COR-L47 (cell line): ENCODE results near the gene SERPINA5.
"Not testable (repeated sequence)": the region's sequence is repeated elsewhere in the genome, so short reads cannot be mapped to it uniquely, and the experiment has no call there.

ENCODE experiments used
- DNase-seq: peaks from one replicate; lab custom pipeline; 2025; lab: John Stamatoyannopoulos, UW

Gene SERPINA5

GRCh38 chr14:94573475-94574277 lies 7.5 kb upstream of the SERPINA5 start:
- no peak for DNase-seq

- DNase-seq: no peak
Measured at GRCh38 chr14:94574336-94574735, 6.9 kb upstream of the SERPINA5 start.

DNA sequence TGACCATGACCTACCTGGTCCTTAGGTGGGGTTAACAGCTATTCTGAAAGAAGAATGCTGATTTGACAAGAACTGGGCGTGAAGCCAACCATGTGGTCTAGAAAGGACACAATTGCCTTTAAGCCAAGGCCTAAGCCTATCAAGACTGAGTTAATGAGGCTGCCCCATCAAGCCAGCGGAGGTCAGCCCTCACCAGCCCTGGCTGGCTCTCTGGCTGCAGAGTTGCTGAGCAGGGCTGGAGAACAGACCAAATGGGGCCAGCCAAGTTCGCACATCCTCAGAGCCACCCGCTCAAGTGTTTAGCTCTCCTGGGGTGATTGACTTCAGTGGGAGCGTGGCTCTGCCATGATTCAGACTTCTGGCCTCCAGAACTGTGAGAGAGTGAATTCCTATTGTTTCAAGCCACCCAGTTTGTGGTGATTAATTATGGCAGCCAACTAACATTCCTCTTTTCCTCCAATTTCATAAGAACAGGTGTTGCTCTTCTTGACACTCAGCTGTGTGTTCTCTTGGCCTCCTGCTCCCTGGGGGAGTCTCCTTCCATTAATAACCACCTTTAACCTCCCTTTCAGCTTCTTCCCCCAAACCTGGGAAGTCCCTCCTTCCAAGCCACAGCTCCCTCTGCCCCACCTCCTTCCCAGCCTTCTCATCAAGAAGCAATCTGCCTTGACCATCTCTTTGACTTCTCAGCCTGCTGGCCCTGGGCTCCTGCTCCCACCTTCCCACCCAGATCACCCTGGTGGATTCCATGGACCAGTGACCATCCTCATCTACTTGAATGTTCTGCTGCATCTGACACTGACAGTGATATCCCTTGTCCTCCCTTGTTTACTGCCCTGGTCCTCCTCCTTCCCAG lies 5.3 kb upstream of the SERPINA5 start:
- no peak for DNase-seq

DNA sequence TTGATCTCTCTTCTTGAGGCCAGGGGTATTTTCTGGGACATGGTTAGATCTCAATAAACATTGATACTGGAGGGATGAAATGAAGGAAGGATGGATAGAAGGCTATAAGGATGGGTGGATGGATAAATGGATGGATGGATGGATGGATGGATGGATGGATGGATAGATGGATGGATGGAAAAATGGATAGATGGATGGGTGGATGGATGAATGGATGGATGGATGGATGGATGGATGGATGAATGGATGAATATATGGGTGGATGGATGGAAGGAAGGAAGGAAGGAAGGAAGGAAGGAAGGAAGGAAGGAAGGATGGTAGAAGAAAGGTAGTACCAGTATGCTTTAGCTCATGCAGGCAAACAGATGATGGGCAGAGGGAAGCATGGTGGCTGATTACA lies 3.8 kb upstream of the SERPINA5 start:
- DNase-seq: not testable (repeated sequence)

DNA sequence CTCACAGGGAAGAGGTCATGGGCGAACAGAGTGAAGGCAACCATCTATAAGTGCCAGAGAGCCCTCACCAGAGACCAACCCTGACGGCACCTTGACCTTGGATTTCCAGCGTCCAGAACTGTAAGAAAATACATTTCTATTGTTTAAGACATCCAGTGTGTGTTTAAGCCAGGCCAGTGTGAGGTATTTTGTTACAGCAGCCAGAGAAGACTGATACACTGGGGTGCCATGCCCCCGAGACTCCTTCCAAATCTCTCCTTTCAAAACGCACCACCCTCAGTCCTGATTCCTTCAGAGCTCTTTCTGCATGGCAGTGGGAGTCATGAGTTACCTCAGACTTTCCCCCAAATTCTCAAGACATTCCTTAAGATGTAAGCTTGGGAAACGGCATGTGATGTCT lies 2.5 kb upstream of the SERPINA5 start:
- DNase-seq: no peak

DNA sequence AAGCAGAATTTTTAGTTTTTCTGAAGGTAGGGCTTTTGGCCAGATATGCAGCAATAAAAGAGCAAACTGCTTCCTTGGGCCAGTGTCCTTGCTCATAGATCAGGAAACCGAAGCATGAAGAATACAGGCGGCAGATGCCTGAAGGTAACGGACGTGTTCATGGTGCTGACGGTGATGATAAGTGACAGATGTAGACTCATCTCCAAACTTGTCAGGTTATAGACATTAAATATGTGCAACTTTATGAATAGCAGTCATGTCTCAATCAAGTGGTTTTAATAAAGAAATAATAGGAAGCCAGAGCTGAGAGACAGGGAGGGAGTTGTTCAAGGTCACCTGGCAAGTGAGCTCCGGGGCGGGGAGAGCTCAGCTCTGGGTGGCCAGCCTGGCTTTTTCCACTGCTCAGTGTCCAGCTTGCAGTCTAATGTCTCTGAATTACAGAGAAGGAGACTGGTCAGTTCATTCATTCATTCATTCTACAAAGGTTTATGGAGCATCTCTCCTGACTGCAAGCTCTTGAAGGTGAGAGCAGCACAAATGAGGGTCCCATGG lies 1.0 kb downstream of the SERPINA5 start:
- DNase-seq: no peak

- no peak for DNase-seq
Measured at GRCh38 chr14:94582851-94583250, 1.6 kb downstream of the SERPINA5 start.

- no peak for DNase-seq
Measured at GRCh38 chr14:94583557-94583956, 2.3 kb downstream of the SERPINA5 start.

GRCh38 chr14:94584591-94585280 lies 3.5 kb downstream of the SERPINA5 start:
- no peak for DNase-seq

GRCh38 chr14:94586635-94587034 lies 5.4 kb downstream of the SERPINA5 start:
- DNase-seq: no peak

DNA sequence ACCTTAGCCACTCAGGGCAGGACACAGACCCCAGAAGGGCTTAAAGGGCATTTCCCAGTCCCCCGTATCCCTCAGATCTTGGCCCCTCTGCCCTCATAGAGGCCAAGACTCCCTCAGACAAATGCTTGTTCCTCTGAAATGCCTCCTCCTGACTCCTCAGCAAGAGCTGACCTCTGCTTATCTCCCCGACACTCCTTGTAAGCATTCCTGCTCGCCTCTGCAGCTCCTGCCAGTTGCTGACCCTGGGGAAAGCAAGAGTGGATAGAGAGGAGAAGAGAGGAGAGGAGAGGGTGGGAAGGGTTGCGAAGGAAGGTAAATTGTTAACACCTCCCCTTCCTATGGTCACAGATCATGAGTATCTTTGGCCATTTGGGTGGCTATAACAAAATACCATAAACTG lies 7.1 kb downstream of the SERPINA5 start:
- DNase-seq: no peak

GRCh38 chr14:94591073-94591472 lies 9.8 kb downstream of the SERPINA5 start:
- no peak for DNase-seq

GRCh38 chr14:94591871-94592270 lies 10.6 kb downstream of the SERPINA5 start:
- DNase-seq: no peak

- DNase-seq: no peak
Measured at GRCh38 chr14:94592457-94592856, 11.2 kb downstream of the SERPINA5 start.

- no peak for DNase-seq
Measured at GRCh38 chr14:94593376-94593748, 12.1 kb downstream of the SERPINA5 start.

DNA sequence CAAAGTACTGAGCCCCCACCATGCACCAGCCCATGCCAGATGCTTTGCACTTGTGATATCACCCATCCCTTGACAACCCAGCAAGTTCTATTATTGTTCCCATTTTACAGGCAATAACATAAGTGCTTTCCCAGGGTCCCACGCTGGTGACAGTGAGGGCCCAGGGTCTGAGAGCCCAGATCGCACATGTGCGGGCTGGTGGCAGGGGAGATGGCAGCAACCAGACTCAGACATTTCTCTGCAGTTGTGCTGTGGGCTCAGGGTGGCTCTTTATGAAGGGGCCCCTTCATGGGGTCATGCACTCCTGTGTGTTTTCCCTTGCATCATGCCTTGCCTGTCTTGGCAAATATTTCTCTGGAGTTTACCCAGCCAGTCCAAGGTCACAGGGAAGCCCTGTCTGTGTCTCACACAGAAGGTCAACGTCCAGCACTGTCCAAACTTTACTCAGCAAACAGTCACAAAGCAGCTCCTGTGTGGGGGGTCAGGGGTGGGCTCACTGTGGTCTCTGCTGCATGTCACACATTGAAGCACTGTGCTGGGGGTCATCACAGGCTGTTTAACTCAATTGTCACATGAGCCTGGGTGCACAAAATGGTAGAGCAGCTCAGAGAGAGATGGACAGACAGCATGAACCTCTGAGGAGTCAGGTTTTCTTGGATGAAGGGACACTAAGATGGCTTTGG lies 12.7 kb downstream of the SERPINA5 start:
- no peak for DNase-seq

GRCh38 chr14:94594441-94594840 lies 13.2 kb downstream of the SERPINA5 start:
- DNase-seq: no peak

GRCh38 chr14:94595912-94596311 lies 14.7 kb downstream of the SERPINA5 start:
- DNase-seq: no peak

GRCh38 chr14:94596361-94596760 lies 15.1 kb downstream of the SERPINA5 start:
- DNase-seq: no peak

DNA sequence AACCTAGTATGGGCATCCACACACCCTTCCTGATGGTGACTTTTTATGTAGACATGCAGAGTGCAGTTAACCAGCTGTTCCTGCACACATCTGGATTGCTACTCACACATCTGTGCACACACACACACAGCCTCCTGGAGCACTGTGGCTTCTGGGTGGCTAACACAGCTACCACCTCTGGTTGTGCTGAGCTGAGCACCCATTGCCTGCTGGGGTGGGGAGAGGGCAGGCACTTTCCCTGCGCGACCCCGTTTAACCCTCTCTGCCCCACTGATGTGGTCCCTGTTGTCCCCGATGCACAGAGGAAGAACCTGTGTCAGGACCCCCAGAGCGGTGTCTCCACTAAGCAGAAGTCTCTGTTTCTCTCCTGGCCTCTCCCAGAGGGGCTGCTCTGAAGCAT lies 16.6 kb downstream of the SERPINA5 start:
- DNase-seq: no peak

DNA sequence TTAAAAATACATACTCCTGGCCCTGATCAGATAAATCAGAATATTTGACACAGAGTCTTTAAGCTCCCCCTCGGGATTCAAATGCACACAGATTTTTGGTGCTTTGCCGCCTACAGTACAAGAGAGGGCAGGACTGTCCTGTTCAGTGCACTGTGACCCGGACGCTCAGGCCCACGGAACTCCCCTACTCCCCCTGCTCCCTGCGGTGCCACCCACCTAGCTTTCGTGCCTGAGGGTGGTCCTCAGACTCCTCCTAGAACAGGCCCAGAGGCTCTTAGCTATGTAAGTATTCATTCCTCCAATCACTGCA lies 17.2 kb downstream of the SERPINA5 start:
- no peak for DNase-seq
